Muscle of leg (tissue), 11 donors: ENCODE measurements around the gene MFN2. TPM values are rescaled to one million over a fixed set of nuclear protein-coding genes. Genes with fewer than 3 reads are reported as not detected.
"Not testable (repeated sequence)": the region's sequence is repeated elsewhere in the genome, so short reads cannot be mapped to it uniquely, and the experiment has no call there.

Source experiments
- DNase-seq: peaks from one replicate; pipeline ENCODE4 v3.0.0; 2013
- H3K27ac ChIP-seq: one replicate; pipeline ENCODE4 v1.5.1; 2013; ENCODE audit warnings: mild to moderate bottlenecking, low read length, control low read depth
- H3K27me3 ChIP-seq: one replicate; pipeline ENCODE4 v1.6.1; 2013; ENCODE audit warnings: low read length; ENCODE audit not compliant: control insufficient read depth, insufficient read depth
- H3K36me3 ChIP-seq: one replicate; pipeline ENCODE4 v1.6.1; 2013; ENCODE audit warnings: low read length; ENCODE audit not compliant: control insufficient read depth, insufficient read depth
- H3K4me1 ChIP-seq: one replicate; pipeline ENCODE4 v1.6.1; 2013; ENCODE audit warnings: low read length; ENCODE audit not compliant: control insufficient read depth, insufficient read depth
- H3K4me3 ChIP-seq: one replicate; pipeline ENCODE4 v1.5.1; 2013; ENCODE audit warnings: low read length, control low read depth
- H3K9me3 ChIP-seq: replicated peaks from 2 replicates; pipeline ENCODE4 v1.6.1; 2013; ENCODE audit warnings: low read depth, low read length; ENCODE audit not compliant: control insufficient read depth
- WGBS: methylation state at CpG from one replicate; pipeline ENCODE4 v1.1.5; 2013; ENCODE audit warnings: missing lambda C conversion rate; ENCODE audit not compliant: insufficient coverage; 5-methylcytosine and 5-hydroxymethylcytosine counted together
- polyA plus RNA-seq, 8 donors: library from polyadenylated mRNA; unstranded; fragments of 120-200 nt; gene quantifications; one replicate each; pipeline versions ENCODE4 v1.2.1 to v1.2.3, GENCODE V29; 2013; ENCODE audit warnings: inconsistent platforms in 1 of 8, low replicate concordance in 1 of 8; ENCODE audit not compliant: insufficient read length in 8 of 8, insufficient read depth in 1 of 8
- total RNA-seq: library from RNA; stranded (reverse); fragments of 120-200 nt; gene quantifications from one replicate; pipeline ENCODE4 v1.2.4, GENCODE V29; 2013

The MFN2 gene
- total and polyA plus RNA-seq, 9 donors, result 51.9 to 73.4 (median 58.2) TPM

- H3K9me3 ChIP-seq, result no peaks in the 10 kb centered on the region
- no peak overlapping the region for H3K4me3 ChIP-seq
- no peak overlapping the region for H3K27ac ChIP-seq
- 100% methylated on average over 3 of the region's 6 CpGs for WGBS
- H3K4me1 ChIP-seq, result no peaks in the 10 kb centered on the region
- H3K27me3 ChIP-seq, result no peaks in the 10 kb centered on the region
- no peak for DNase-seq
- peaks cover 83% of the 10 kb centered on the region for H3K36me3 ChIP-seq
These were observed 27.0 kb downstream of the MFN2 start for GRCh38 chr1:12007204-12007603.

GRCh38 chr1:12008355-12008754 is 28.1 kb downstream of the MFN2 start:
- not testable (repeated sequence) for H3K9me3 ChIP-seq, H3K4me1 ChIP-seq, H3K27me3 ChIP-seq, H3K4me3 ChIP-seq, DNase-seq, H3K27ac ChIP-seq
- H3K36me3 ChIP-seq, result peaks cover 80% of the 10 kb centered on the region
- WGBS, result 100% methylated on average over 6 of the region's 33 CpGs

- 88% methylated on average over 8 of the region's 9 CpGs for WGBS
- H3K36me3 ChIP-seq, result peaks cover 72% of the 10 kb centered on the region
These were observed 29.2 kb downstream of the MFN2 start for GRCh38 chr1:12009318-12009947.

GRCh38 chr1:12010746-12011570 is 30.7 kb downstream of the MFN2 start:
- 100% methylated on average over 2 of the region's 16 CpGs for WGBS
- no peak for DNase-seq
- Histone ChIP-seq H3K27ac (no peak overlapping the region), H3K9me3 (no peaks in the 10 kb centered on the region), H3K36me3 (peaks cover 60% of the 10 kb centered on the region), H3K27me3 (no peaks in the 10 kb centered on the region), H3K4me3 (no peak overlapping the region), H3K4me1 (peaks cover 9% of the 10 kb centered on the region)

More at GRCh38 chr1:12009318-12009947, 29.2 kb downstream of the MFN2 start:
- H3K27me3 ChIP-seq, result no peaks in the 10 kb centered on the region
- no peak for DNase-seq
- no peak overlapping the region for H3K27ac ChIP-seq
- H3K4me1 ChIP-seq, result peaks cover 9% of the 10 kb centered on the region
- no peaks in the 10 kb centered on the region for H3K9me3 ChIP-seq
- H3K4me3 ChIP-seq, result no peak overlapping the region

- no peak for DNase-seq
- WGBS, result 80% methylated on average over 4 of the region's 4 CpGs
- Histone ChIP-seq H3K9me3 (no peaks in the 10 kb centered on the region), H3K27ac (no peak overlapping the region), H3K27me3 (no peaks in the 10 kb centered on the region), H3K4me3 (no peak overlapping the region), H3K4me1 (peaks cover 9% of the 10 kb centered on the region), H3K36me3 (peaks cover 50% of the 10 kb centered on the region)
These were observed 31.8 kb downstream of the MFN2 start for GRCh38 chr1:12011998-12012397.

- no peak for DNase-seq
- peaks cover 9% of the 10 kb centered on the region for H3K4me1 ChIP-seq
- H3K27me3 ChIP-seq, result no peaks in the 10 kb centered on the region
- no CpG with 5 or more reads among the region's 8 CpGs for WGBS
- no peak overlapping the region for H3K4me3 ChIP-seq
- peaks cover 43% of the 10 kb centered on the region for H3K36me3 ChIP-seq
- no peaks in the 10 kb centered on the region for H3K9me3 ChIP-seq
- no peak overlapping the region for H3K27ac ChIP-seq
These were observed 32.5 kb downstream of the MFN2 start for GRCh38 chr1:12012560-12013316.

GRCh38 chr1:12014141-12014991 is 34.1 kb downstream of the MFN2 start:
- H3K27ac ChIP-seq, result no peak overlapping the region
- H3K4me1 ChIP-seq, result peaks cover 9% of the 10 kb centered on the region
- DNase-seq, result no peak
- H3K36me3 ChIP-seq, result peaks cover 39% of the 10 kb centered on the region
- WGBS, result 78% methylated on average over 11 of the region's 16 CpGs
- no peaks in the 10 kb centered on the region for H3K9me3 ChIP-seq
- H3K4me3 ChIP-seq, result no peak overlapping the region
- H3K27me3 ChIP-seq, result no peaks in the 10 kb centered on the region

GRCh38 chr1:12015001-12015491 is 34.8 kb downstream of the MFN2 start:
- no CpG with 5 or more reads among the region's 10 CpGs for WGBS
- peaks cover 12% of the 10 kb centered on the region for H3K4me1 ChIP-seq
- H3K4me3 ChIP-seq, result no peak overlapping the region

GRCh38 chr1:12015499-12015898 is 35.3 kb downstream of the MFN2 start:
- no peaks in the 10 kb centered on the region for H3K9me3 ChIP-seq
- H3K4me3 ChIP-seq, result no peak overlapping the region
- H3K36me3 ChIP-seq, result peaks cover 28% of the 10 kb centered on the region
- DNase-seq, result no peak
- H3K4me1 ChIP-seq, result peaks cover 17% of the 10 kb centered on the region
- no peak overlapping the region for H3K27ac ChIP-seq
- 100% methylated on average over 1 of the region's 9 CpGs for WGBS
- no peaks in the 10 kb centered on the region for H3K27me3 ChIP-seq

More at GRCh38 chr1:12015001-12015491, 34.8 kb downstream of the MFN2 start:
- Histone ChIP-seq H3K9me3 (no peaks in the 10 kb centered on the region), H3K27ac (no peak overlapping the region), H3K27me3 (no peaks in the 10 kb centered on the region), H3K36me3 (peaks cover 33% of the 10 kb centered on the region)
- DNase-seq, result no peak
